Measurements from ENCODE around the gene MYBPH.

Gene MYBPH

DNA sequence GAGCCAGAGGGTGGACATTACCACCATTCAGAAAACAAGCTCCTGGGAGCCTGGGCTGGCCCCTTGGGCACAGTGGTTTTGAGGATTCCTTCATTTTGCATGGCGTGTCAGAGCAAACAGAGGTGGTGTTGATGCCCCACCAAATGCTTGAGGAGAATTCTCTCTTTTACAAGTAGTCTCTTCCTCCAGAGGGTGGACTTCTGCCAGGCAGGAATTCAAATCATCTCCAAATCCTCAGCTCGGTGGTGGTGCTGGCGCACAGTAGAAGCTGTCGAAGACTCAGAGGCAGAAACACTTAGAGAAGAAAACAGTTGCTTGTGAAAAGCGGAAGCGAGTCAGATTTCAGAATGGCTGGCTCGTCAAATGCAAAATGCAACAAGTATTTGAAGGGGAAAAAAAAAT, 14.3 kb upstream of the MYBPH start:
- H3K4me3 ChIP-seq (ENCODE audit: low read length, poor library complexity, severe bottlenecking), result no peak overlapping the region
- H3K79me2 ChIP-seq (ENCODE audit: insufficient read depth, low read length), result no peaks in the 10 kb centered on the region
- H3K4me2 ChIP-seq (ENCODE audit: low read depth, low read length, poor library complexity, severe bottlenecking), result no peak overlapping the region
- TF ChIP-seq EZH2phosphoT487 (IDR thresholded peaks at IDR 0.05; ENCODE audit: borderline replicate concordance), result no peak
- TF ChIP-seq, protein P1, sequence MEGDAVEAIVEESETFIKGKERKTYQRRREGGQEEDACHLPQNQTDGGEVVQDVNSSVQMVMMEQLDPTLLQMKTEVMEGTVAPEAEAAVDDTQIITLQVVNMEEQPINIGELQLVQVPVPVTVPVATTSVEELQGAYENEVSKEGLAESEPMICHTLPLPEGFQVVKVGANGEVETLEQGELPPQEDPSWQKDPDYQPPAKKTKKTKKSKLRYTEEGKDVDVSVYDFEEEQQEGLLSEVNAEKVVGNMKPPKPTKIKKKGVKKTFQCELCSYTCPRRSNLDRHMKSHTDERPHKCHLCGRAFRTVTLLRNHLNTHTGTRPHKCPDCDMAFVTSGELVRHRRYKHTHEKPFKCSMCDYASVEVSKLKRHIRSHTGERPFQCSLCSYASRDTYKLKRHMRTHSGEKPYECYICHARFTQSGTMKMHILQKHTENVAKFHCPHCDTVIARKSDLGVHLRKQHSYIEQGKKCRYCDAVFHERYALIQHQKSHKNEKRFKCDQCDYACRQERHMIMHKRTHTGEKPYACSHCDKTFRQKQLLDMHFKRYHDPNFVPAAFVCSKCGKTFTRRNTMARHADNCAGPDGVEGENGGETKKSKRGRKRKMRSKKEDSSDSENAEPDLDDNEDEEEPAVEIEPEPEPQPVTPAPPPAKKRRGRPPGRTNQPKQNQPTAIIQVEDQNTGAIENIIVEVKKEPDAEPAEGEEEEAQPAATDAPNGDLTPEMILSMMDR (conservative IDR thresholded peaks at IDR 0.05; ENCODE audit: low read length), result no peak
- no peaks in the 10 kb centered on the region for H3F3A ChIP-seq (ENCODE audit: low read depth)
- no peak overlapping the region for H3K9ac ChIP-seq (ENCODE audit: low read depth, low read length, poor library complexity, severe bottlenecking)
- H4K20me1 ChIP-seq (ENCODE audit: insufficient read depth, low read length, poor library complexity, severe bottlenecking), result no peaks in the 10 kb centered on the region
- H3K36me3 ChIP-seq (ENCODE audit: insufficient read depth, low read length), result no peaks in the 10 kb centered on the region
- no peak overlapping the region for H2AFZ ChIP-seq (ENCODE audit: low read length)
- H3K9me2 ChIP-seq (replicated peaks; ENCODE audit: low read depth, low read length), result no peaks in the 10 kb centered on the region
- H3K9me3 ChIP-seq (ENCODE audit: insufficient read depth, low read depth, low read length), result no peaks in the 10 kb centered on the region
- no peaks in the 10 kb centered on the region for H3K27me3 ChIP-seq (ENCODE audit: insufficient read depth, low read length, poor library complexity, severe bottlenecking)
- no peaks in the 10 kb centered on the region for H3K4me1 ChIP-seq (ENCODE audit: insufficient read depth, low read length, poor library complexity, severe bottlenecking)

GRCh38 chr1:203188686-203189232, 13.1 kb upstream of the MYBPH start:
- no peak for TF ChIP-seq EZH2phosphoT487 (IDR thresholded peaks at IDR 0.05; ENCODE audit: borderline replicate concordance)
- Histone ChIP-seq H3K9ac (ENCODE audit: low read depth, low read length, poor library complexity, severe bottlenecking) (no peak overlapping the region), H2AFZ (ENCODE audit: low read length) (no peak overlapping the region), H3K27me3 (ENCODE audit: insufficient read depth, low read length, poor library complexity, severe bottlenecking) (no peaks in the 10 kb centered on the region), H3K9me3 (ENCODE audit: insufficient read depth, low read depth, low read length) (no peaks in the 10 kb centered on the region), H3K36me3 (ENCODE audit: insufficient read depth, low read length) (no peaks in the 10 kb centered on the region), H3K4me2 (ENCODE audit: low read depth, low read length, poor library complexity, severe bottlenecking) (no peak overlapping the region), H3K79me2 (ENCODE audit: insufficient read depth, low read length) (no peaks in the 10 kb centered on the region), H3K4me3 (ENCODE audit: low read length, poor library complexity, severe bottlenecking) (no peak overlapping the region), H3F3A (ENCODE audit: low read depth) (no peaks in the 10 kb centered on the region), H3K9me2 (replicated peaks; ENCODE audit: low read depth, low read length) (no peaks in the 10 kb centered on the region), H3K4me1 (ENCODE audit: insufficient read depth, low read length, poor library complexity, severe bottlenecking) (no peaks in the 10 kb centered on the region), H4K20me1 (ENCODE audit: insufficient read depth, low read length, poor library complexity, severe bottlenecking) (no peaks in the 10 kb centered on the region)

GRCh38 chr1:203187689-203188264, 12.2 kb upstream of the MYBPH start:
- TF ChIP-seq, protein P1 (conservative IDR thresholded peaks at IDR 0.05; ENCODE audit: low read length), result no peak
- no peak for TF ChIP-seq EZH2phosphoT487 (IDR thresholded peaks at IDR 0.05; ENCODE audit: borderline replicate concordance)
- H3K4me3 ChIP-seq (ENCODE audit: low read length, poor library complexity, severe bottlenecking), result no peak overlapping the region
- no peak overlapping the region for H3K4me2 ChIP-seq (ENCODE audit: low read depth, low read length, poor library complexity, severe bottlenecking)
- no peaks in the 10 kb centered on the region for H3K9me3 ChIP-seq (ENCODE audit: insufficient read depth, low read depth, low read length)
- H2AFZ ChIP-seq (ENCODE audit: low read length), result no peak overlapping the region
- no peaks in the 10 kb centered on the region for H3K36me3 ChIP-seq (ENCODE audit: insufficient read depth, low read length)
- H3K79me2 ChIP-seq (ENCODE audit: insufficient read depth, low read length), result no peaks in the 10 kb centered on the region
- H3F3A ChIP-seq (ENCODE audit: low read depth), result no peaks in the 10 kb centered on the region
- no peaks in the 10 kb centered on the region for H3K27me3 ChIP-seq (ENCODE audit: insufficient read depth, low read length, poor library complexity, severe bottlenecking)
- no peaks in the 10 kb centered on the region for H4K20me1 ChIP-seq (ENCODE audit: insufficient read depth, low read length, poor library complexity, severe bottlenecking)
- no peaks in the 10 kb centered on the region for H3K4me1 ChIP-seq (ENCODE audit: insufficient read depth, low read length, poor library complexity, severe bottlenecking)
- H3K9me2 ChIP-seq (replicated peaks; ENCODE audit: low read depth, low read length), result no peaks in the 10 kb centered on the region
- no peak overlapping the region for H3K9ac ChIP-seq (ENCODE audit: low read depth, low read length, poor library complexity, severe bottlenecking)

DNA sequence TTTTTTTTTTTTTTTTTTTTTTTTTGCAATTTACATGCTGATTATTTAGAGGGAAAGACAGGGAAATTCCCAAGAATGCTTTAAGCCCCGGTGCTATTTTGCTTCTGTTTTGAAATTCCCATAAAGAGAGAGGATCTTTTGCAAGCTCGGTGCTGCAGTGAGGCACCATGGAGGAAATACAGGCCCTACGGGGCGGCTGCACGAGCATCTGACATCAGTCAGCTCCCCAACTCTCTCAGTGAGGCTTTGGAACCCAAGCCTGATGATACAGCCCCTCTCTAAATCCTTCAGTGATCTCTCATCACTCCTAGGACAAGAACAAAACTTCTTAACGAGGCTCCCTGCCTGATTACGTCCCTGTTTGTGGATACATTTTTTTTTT, 11.7 kb upstream of the MYBPH start:
- Histone ChIP-seq H3K27me3 (ENCODE audit: insufficient read depth, low read length, poor library complexity, severe bottlenecking) (no peaks in the 10 kb centered on the region), H4K20me1 (ENCODE audit: insufficient read depth, low read length, poor library complexity, severe bottlenecking) (no peaks in the 10 kb centered on the region), H2AFZ (ENCODE audit: low read length) (no peak overlapping the region), H3K79me2 (ENCODE audit: insufficient read depth, low read length) (no peaks in the 10 kb centered on the region), H3K9ac (ENCODE audit: low read depth, low read length, poor library complexity, severe bottlenecking) (no peak overlapping the region), H3K9me3 (ENCODE audit: insufficient read depth, low read depth, low read length) (no peaks in the 10 kb centered on the region), H3K4me1 (ENCODE audit: insufficient read depth, low read length, poor library complexity, severe bottlenecking) (no peaks in the 10 kb centered on the region), H3F3A (ENCODE audit: low read depth) (no peaks in the 10 kb centered on the region), H3K36me3 (ENCODE audit: insufficient read depth, low read length) (no peaks in the 10 kb centered on the region), H3K4me2 (ENCODE audit: low read depth, low read length, poor library complexity, severe bottlenecking) (no peak overlapping the region), H3K9me2 (replicated peaks; ENCODE audit: low read depth, low read length) (no peaks in the 10 kb centered on the region), H3K4me3 (ENCODE audit: low read length, poor library complexity, severe bottlenecking) (no peak overlapping the region)
- TF ChIP-seq, protein P1 (conservative IDR thresholded peaks at IDR 0.05; ENCODE audit: low read length), result no peak
- no peak for TF ChIP-seq EZH2phosphoT487 (IDR thresholded peaks at IDR 0.05; ENCODE audit: borderline replicate concordance)
